Neural cell (in vitro differentiated cells): Measurements from ENCODE around the gene IGF2BP3. TPM values are rescaled to one million over a fixed set of nuclear protein-coding genes. Genes with fewer than 3 reads are reported as not detected.

Experiments used
- H2AFZ ChIP-seq: fragments of 200-600, 300-800 bp; sonication (generic), shearing (Covaris generic); 2 replicates; pipeline ENCODE4 v1.6.0; 2014; ENCODE audit warnings: low read depth, mild to moderate bottlenecking, antibody characterized with exemption, low read length, moderate library complexity
- H3F3A ChIP-seq: fragments of 200-600 bp; shearing (Covaris generic); 2 replicates; pipeline ENCODE4 v1.6.1; 2016; ENCODE audit warnings: mild to moderate bottlenecking, moderate library complexity, mixed read lengths, antibody characterized with exemption, low read length; ENCODE audit not compliant: insufficient read depth, poor library complexity, severe bottlenecking
- H3K27ac ChIP-seq: fragments of 200-600, 300-800 bp; sonication (generic), shearing (Covaris generic); 2 replicates; pipeline ENCODE4 v1.5.1; 2014; ENCODE audit warnings: mild to moderate bottlenecking, low read length, moderate library complexity
- H3K27me3 ChIP-seq: fragments of 300-800, 200-600 bp; sonication (generic), shearing (Covaris generic); 2 replicates; pipeline ENCODE4 v1.6.0; 2014; ENCODE audit warnings: mild to moderate bottlenecking, low read depth, low read length, moderate library complexity; ENCODE audit not compliant: insufficient read depth
- H3K36me3 ChIP-seq: fragments of 300-800, 200-600 bp; sonication (generic), shearing (Covaris generic); 2 replicates; pipeline ENCODE4 v1.5.1; 2014; ENCODE audit warnings: mild to moderate bottlenecking, antibody characterized with exemption, low read length, moderate library complexity; ENCODE audit not compliant: insufficient read depth
- H3K4me2 ChIP-seq: fragments of 300-800, 200-600 bp; sonication (generic), shearing (Covaris generic); 2 replicates; pipeline ENCODE4 v1.6.0; 2014; ENCODE audit warnings: mild to moderate bottlenecking, low read length
- H3K4me3 ChIP-seq: fragments of 300-800, 200-600 bp; sonication (generic), shearing (Covaris generic); 2 replicates; pipeline ENCODE4 v1.5.1; 2014; ENCODE audit warnings: mild to moderate bottlenecking, low read length, moderate library complexity
- H3K79me2 ChIP-seq: fragments of 200-600 bp; shearing (Covaris generic); replicated peaks from 2 replicates; pipeline ENCODE4 v1.6.0; 2014; ENCODE audit warnings: mild to moderate bottlenecking, low read length, moderate library complexity; ENCODE audit not compliant: insufficient read depth
- H3K9ac ChIP-seq: fragments of 300-800, 200-600 bp; sonication (generic), shearing (Covaris generic); 2 replicates; pipeline ENCODE4 v1.6.1; 2016; ENCODE audit warnings: mild to moderate bottlenecking, low read length, mixed read lengths
- H3K9me2 ChIP-seq: fragments of 200-600 bp; shearing (Covaris generic); 2 replicates; pipeline ENCODE4 v1.6.1; 2016; ENCODE audit warnings: mild to moderate bottlenecking, low read length, mixed read lengths; ENCODE audit not compliant: insufficient read depth
- H3K9me3 ChIP-seq: fragments of 200-600, 300-800 bp; sonication (generic), shearing (Covaris generic); 2 replicates; pipeline ENCODE4 v1.6.1; 2016; ENCODE audit warnings: mild to moderate bottlenecking, mixed run types, low read length, moderate library complexity, mixed read lengths
- H4K20me1 ChIP-seq: fragments of 200-600 bp; shearing (Covaris generic); 2 replicates; pipeline ENCODE4 v1.6.1; 2016; ENCODE audit warnings: mild to moderate bottlenecking, mixed run types; ENCODE audit not compliant: insufficient read depth
- CTCF ChIP-seq: fragments of 450-650 bp; IDR thresholded peaks from 2 replicates; pipeline ENCODE4 v1.5.1; 2014; ENCODE audit warnings: antibody characterized with exemption, mild to moderate bottlenecking, moderate library complexity; ENCODE audit not compliant: poor library complexity, severe bottlenecking
- EP300 ChIP-seq: fragments of 450-650 bp; conservative IDR thresholded peaks from 2 replicates; pipeline ENCODE4 v1.6.1; 2014; ENCODE audit warnings: antibody characterized with exemption, mild to moderate bottlenecking, moderate library complexity; ENCODE audit not compliant: poor library complexity, severe bottlenecking
- EZH2 ChIP-seq: fragments of 200-600, 300-800 bp; shearing (Covaris generic), sonication (generic); IDR thresholded peaks from 2 replicates; pipeline ENCODE4 v1.6.1; 2014; ENCODE audit warnings: antibody characterized with exemption, low read length, borderline replicate concordance, mild to moderate bottlenecking; ENCODE audit not compliant: insufficient read depth, poor library complexity, severe bottlenecking
- MXI1 ChIP-seq: fragments of 450-650 bp; conservative IDR thresholded peaks from 2 replicates; pipeline ENCODE4 v1.6.1; 2014; ENCODE audit warnings: antibody characterized with exemption, mild to moderate bottlenecking; ENCODE audit not compliant: poor library complexity, severe bottlenecking
- POLR2AphosphoS5 ChIP-seq: IDR thresholded peaks from 2 replicates; pipeline ENCODE4 v1.6.1; 2012
- RAD21 ChIP-seq: fragments of 450-650 bp; conservative IDR thresholded peaks from 2 replicates; pipeline ENCODE4 v1.6.1; 2014; ENCODE audit warnings: antibody characterized with exemption, mild to moderate bottlenecking, moderate library complexity
- REST ChIP-seq: IDR thresholded peaks from 2 replicates; pipeline ENCODE4 v1.6.1; 2012; ENCODE audit warnings: borderline replicate concordance
- SMC3 ChIP-seq: fragments of 450-650 bp; conservative IDR thresholded peaks from 2 replicates; pipeline ENCODE4 v1.6.1; 2014; ENCODE audit warnings: antibody characterized with exemption, mild to moderate bottlenecking, moderate library complexity; ENCODE audit not compliant: poor library complexity
- TAF1 ChIP-seq: IDR thresholded peaks from 2 replicates; pipeline ENCODE4 v1.6.1; 2012; ENCODE audit warnings: low read depth
- polyA plus RNA-seq: library from polyadenylated mRNA; depleted of rRNA; stranded (reverse); fragments of >200 nt; gene quantifications from 2 replicates; pipeline ENCODE4 v1.2.3, GENCODE V29; 2014

IGF2BP3 gene
- polyA plus RNA-seq, 1 donor from 2014 or later: 29.6 TPM

GRCh38 chr7:23268746-23269145 is 201.5 kb downstream of the IGF2BP3 start:
- H3K27me3 ChIP-seq: no peaks in the 10 kb centered on the region
- no peaks in the 10 kb centered on the region for H3K79me2 ChIP-seq
- H3K4me2 ChIP-seq: no peak overlapping the region
- no peaks in the 10 kb centered on the region for H4K20me1 ChIP-seq
- H3K4me3 ChIP-seq: no peak overlapping the region
- no peak overlapping the region for H3K27ac ChIP-seq
- no peaks in the 10 kb centered on the region for H3F3A ChIP-seq
- TF ChIP-seq SMC3 (no peak), EP300 (no peak), MXI1 (no peak), CTCF (no peak), RAD21 (no peak), POLR2AphosphoS5 (no peak)
- no peak overlapping the region for H2AFZ ChIP-seq
- H3K9me2 ChIP-seq: no peaks in the 10 kb centered on the region
- H3K9ac ChIP-seq: no peak overlapping the region
- H3K36me3 ChIP-seq: no peaks in the 10 kb centered on the region
- H3K9me3 ChIP-seq: no peaks in the 10 kb centered on the region

GRCh38 chr7:23268167-23268566 is 202.1 kb downstream of the IGF2BP3 start:
- Histone ChIP-seq H3K9ac (no peak overlapping the region), H3F3A (no peaks in the 10 kb centered on the region), H3K4me3 (no peak overlapping the region), H3K9me2 (no peaks in the 10 kb centered on the region), H3K9me3 (no peaks in the 10 kb centered on the region), H3K79me2 (no peaks in the 10 kb centered on the region), H4K20me1 (no peaks in the 10 kb centered on the region), H3K27ac (no peak overlapping the region), H2AFZ (no peak overlapping the region), H3K36me3 (no peaks in the 10 kb centered on the region), H3K27me3 (no peaks in the 10 kb centered on the region), H3K4me2 (no peak overlapping the region)
- TF ChIP-seq MXI1 (no peak), POLR2AphosphoS5 (no peak), TAF1 (no peak), CTCF (no peak), EZH2 (no peak), EP300 (no peak), SMC3 (no peak), RAD21 (no peak), REST (no peak)
